ENCODE results near the gene HNF4A.
A peak's percentile ranks its signal among the peaks of the same experiment; 100 is the strongest.

HNF4A gene

DNA sequence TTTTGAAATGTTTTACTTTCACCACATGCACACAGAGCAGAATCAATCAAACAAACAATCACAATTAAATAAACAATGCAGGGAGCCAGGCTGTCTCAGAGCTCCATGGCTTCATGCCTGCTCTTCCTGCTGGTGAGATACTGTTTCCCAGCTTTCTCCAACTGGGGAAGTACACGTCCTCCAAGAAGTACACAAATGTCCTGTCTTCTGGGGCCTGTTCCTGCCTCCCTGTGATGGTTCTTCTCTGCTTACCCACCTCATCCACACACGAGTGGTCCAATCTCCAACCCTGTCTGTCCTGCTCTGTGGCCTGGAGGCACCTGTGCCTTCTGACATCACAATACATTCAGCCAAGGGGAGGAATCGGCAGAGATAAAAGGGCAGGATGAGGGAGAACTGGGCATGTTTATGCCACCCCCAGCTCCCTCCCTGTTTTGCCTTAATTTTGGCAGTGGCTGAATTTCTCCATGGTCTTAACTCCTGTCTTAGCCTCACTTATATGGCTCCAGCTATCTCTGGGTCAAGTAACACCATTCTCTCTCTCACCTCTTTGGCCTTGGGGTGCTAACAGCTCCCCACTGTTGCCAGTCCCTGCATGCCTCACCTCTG, 94.9 kb downstream of the HNF4A start:
- DNase-seq (ENCODE audit: low read depth), result no peak
- TF ChIP-seq, protein P1, sequence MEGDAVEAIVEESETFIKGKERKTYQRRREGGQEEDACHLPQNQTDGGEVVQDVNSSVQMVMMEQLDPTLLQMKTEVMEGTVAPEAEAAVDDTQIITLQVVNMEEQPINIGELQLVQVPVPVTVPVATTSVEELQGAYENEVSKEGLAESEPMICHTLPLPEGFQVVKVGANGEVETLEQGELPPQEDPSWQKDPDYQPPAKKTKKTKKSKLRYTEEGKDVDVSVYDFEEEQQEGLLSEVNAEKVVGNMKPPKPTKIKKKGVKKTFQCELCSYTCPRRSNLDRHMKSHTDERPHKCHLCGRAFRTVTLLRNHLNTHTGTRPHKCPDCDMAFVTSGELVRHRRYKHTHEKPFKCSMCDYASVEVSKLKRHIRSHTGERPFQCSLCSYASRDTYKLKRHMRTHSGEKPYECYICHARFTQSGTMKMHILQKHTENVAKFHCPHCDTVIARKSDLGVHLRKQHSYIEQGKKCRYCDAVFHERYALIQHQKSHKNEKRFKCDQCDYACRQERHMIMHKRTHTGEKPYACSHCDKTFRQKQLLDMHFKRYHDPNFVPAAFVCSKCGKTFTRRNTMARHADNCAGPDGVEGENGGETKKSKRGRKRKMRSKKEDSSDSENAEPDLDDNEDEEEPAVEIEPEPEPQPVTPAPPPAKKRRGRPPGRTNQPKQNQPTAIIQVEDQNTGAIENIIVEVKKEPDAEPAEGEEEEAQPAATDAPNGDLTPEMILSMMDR (conservative IDR thresholded peaks at IDR 0.05; ENCODE audit: control insufficient read depth, insufficient read depth, low read depth, low read length), result no peak
- H3K4me3 ChIP-seq (ENCODE audit: control insufficient read depth, low read depth, low read length), result no peak overlapping the region

DNA sequence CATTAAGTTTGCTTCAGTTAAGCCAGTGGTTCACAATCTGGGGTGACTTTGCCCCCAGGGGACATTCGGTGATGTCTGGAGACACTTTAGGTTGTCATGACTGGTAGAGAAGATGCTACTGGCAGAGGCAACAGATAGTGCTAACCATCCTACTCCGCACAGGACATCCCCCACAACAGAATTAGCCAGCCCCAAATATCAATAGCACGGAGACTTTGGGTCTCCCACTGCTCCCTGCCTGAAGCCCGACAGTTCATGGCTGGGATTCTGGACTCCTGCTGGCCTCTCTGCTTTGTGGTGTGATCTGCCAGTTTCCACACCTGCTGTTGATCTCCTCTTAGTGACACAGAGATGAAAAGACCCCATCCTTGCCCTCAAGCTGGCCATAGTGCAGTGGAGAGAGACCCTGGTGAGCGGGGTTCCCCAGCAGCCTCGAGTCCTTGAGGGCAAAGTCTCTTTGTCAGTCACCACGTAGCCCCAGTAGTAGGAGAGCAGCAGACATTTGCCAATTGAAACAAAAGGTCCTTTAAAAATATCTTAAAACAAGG, 95.5 kb downstream of the HNF4A start:
- no peak for DNase-seq (ENCODE audit: low read depth)
- TF ChIP-seq, protein P1 (conservative IDR thresholded peaks at IDR 0.05; ENCODE audit: control insufficient read depth, insufficient read depth, low read depth, low read length), result no peak
- no peak overlapping the region for H3K4me3 ChIP-seq (ENCODE audit: control insufficient read depth, low read depth, low read length)

DNA sequence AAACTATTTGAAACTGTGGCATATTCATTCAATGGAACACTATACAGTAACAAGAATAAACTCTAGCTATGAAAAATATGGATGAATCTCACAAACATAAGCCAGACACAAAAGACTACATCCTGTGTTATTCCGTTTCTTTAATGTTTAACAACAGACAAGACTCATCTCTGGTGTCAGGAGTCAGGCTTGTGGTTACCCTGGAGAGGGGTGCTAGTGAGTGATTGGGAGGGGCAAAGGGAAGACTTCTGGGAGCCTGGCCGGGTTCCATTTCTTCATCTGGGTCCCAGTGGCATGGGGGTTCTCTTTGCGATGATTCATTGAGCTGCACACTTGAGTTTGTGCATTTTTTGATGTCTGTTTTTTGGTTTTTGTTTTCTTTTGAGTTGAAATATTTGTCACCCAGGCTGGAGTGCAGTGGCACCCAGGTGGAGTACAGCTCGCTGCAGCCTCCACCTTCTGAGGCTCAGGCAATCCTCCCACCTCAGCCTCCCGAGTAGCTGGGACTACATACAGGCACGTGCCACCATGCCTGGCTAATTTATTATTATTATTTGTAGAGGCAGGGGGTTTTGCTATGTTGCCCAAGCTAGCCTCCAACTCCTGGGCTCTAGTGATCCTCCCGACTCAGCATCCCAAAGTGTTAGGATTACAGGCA, 98.9 kb downstream of the HNF4A start:
- TF ChIP-seq, protein P1 (conservative IDR thresholded peaks at IDR 0.05; ENCODE audit: control insufficient read depth, insufficient read depth, low read depth, low read length), result no peak
- H3K4me3 ChIP-seq (ENCODE audit: control insufficient read depth, low read depth, low read length), result no peak overlapping the region
- DNase-seq (ENCODE audit: low read depth), result peak; percentile 25

DNA sequence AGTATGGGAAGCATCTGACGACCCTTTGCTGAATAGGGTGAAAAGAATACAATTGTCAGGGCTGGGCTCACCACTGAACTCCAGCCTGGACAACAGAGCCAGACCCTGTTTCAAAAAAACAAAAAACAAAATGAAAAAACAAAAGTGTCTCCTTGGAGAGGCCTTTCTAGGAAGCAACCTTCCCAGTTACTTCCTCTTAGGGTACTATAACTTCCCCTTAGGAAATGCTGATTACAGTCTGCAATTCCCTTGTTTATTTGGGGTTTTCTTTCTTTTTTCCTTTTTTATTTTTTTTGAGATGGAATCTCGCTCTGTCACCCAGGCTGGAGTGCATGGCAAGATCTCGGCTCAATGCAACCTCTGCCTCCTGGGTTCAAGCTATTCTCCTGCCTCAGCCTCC, 99.6 kb downstream of the HNF4A start:
- H3K4me3 ChIP-seq (ENCODE audit: control insufficient read depth, low read depth, low read length), result no peak overlapping the region
- no peak for DNase-seq (ENCODE audit: low read depth)
- TF ChIP-seq, protein P1 (conservative IDR thresholded peaks at IDR 0.05; ENCODE audit: control insufficient read depth, insufficient read depth, low read depth, low read length), result no peak

DNA sequence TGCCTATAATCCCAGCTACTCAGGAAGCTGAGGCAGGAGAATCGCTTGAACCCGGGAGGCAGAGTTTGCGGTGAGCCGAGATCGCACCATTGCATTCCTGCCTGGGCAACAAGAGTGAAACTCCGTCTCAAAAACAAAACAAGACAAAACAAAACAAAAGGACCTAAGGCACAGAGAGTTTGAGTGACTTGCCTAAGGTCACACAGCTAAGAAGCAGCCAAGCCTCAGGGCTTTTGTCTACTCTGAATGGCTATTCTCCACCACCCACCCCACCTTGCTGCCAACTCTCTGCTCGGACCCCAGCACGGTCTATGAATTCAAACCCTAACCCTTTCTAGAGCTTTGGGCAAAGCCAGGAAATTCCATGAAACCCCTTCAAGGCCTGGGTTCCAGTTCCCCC, 101.1 kb downstream of the HNF4A start:
- DNase-seq (ENCODE audit: low read depth), result no peak

DNA sequence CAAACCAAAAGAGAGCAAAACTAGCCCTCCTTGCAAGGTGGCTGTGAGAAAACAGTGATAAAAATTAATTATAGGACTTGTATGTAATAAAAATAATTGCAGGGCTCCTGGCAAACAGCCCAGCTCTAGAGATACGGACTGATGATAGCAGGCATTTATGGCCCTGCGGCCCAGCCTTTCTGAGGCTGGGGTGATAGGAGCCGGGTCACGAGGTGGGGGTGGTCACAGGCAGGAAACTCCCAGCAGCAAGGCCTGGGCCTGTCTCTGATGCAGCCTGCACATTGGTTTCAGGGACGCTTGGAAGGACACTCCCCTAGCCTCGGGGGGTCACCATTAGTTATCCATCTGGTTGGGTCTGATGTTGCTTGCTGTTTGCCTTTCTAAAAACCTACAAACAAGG, 101.5 kb downstream of the HNF4A start:
- TF ChIP-seq, protein P1 (conservative IDR thresholded peaks at IDR 0.05; ENCODE audit: control insufficient read depth, insufficient read depth, low read depth, low read length), result no peak
- no peak overlapping the region for H3K4me3 ChIP-seq (ENCODE audit: control insufficient read depth, low read depth, low read length)

More for the DNA sequence above, 101.1 kb downstream of the HNF4A start:
- TF ChIP-seq, protein P1 (conservative IDR thresholded peaks at IDR 0.05; ENCODE audit: control insufficient read depth, insufficient read depth, low read depth, low read length), result no peak
- H3K4me3 ChIP-seq (ENCODE audit: control insufficient read depth, low read depth, low read length), result no peak overlapping the region

More for the DNA sequence above, 101.5 kb downstream of the HNF4A start:
- DNase-seq (ENCODE audit: low read depth), result no peak

Measured in fibroblast of mammary gland (primary cell).